IMR-90 (cell line): Measurements from ENCODE around the gene CNKSR2. TPM values are rescaled to one million over a fixed set of nuclear protein-coding genes. Genes with fewer than 3 reads are reported as not detected.

ENCODE experiments used
- ATAC-seq: fragments of 200-7000 bp; cut with Tn5 transposase; 2 replicates; pipeline ENCODE4 v1.9.1; 2020; ENCODE audit warnings: low read depth, mild to moderate bottlenecking, moderate library complexity
- BruUV-seq: library from RNA; stranded (reverse); fragments of 400-500 nt; replicated peaks from 2 replicates; lab custom pipeline; 2021; lab: Mats Ljungman, UMichigan
- CTCF ChIA-PET: fragments of 300-600 bp; formaldehyde crosslinking; extraction: SDS; loops from one replicate; lab custom pipeline; 2021; ENCODE audit warnings: antibody characterized with exemption; lab: Yijun Ruan, JAX
- POLR2A ChIA-PET: fragments of 300-600 bp; sonication (Branson Sonifier 250); formaldehyde crosslinking; loops from one replicate; lab custom pipeline; 2022; ENCODE audit warnings: antibody characterized with exemption; ENCODE audit not compliant: unreplicated experiment; lab: Charles Lee
- DNase-seq: peaks from one replicate; pipeline ENCODE4 v3.0.0; 2013
- H2AFZ ChIP-seq: replicated peaks from 2 replicates; pipeline ENCODE3; 2013; ENCODE audit warnings: low read length, mild to moderate bottlenecking; ENCODE audit not compliant: poor library complexity
- H2AK5ac ChIP-seq: 2 replicates; pipeline ENCODE4 v1.6.1; 2013; ENCODE audit warnings: low read depth, low read length, inconsistent platforms
- H2AK9ac ChIP-seq: replicated peaks from 2 replicates; pipeline ENCODE3; 2013; ENCODE audit warnings: mild to moderate bottlenecking, low read depth, low read length, moderate library complexity; ENCODE audit not compliant: poor library complexity
- H2BK120ac ChIP-seq: 2 replicates; pipeline ENCODE4 v1.6.1; 2013; ENCODE audit warnings: low read depth, low read length, inconsistent platforms
- H2BK15ac ChIP-seq: 3 replicates; pipeline ENCODE4 v1.6.1; 2013; ENCODE audit warnings: low read depth, low read length, inconsistent platforms
- H2BK20ac ChIP-seq: 2 replicates; pipeline ENCODE4 v1.6.1; 2013; ENCODE audit warnings: low read depth, mild to moderate bottlenecking, inconsistent platforms, low read length, moderate library complexity
- H2BK5ac ChIP-seq: 2 replicates; pipeline ENCODE4 v1.6.1; 2013; ENCODE audit warnings: mild to moderate bottlenecking, low read depth, low read length, inconsistent platforms; ENCODE audit not compliant: poor library complexity, severe bottlenecking
- H3K14ac ChIP-seq: replicated peaks from 2 replicates; pipeline ENCODE4 v1.6.1; 2013; ENCODE audit warnings: low read depth, low read length, inconsistent platforms
- H3K18ac ChIP-seq: 2 replicates; pipeline ENCODE4 v1.6.1; 2013; ENCODE audit warnings: low read depth, low read length, control low read depth
- H3K23ac ChIP-seq: 2 replicates; pipeline ENCODE4 v1.6.1; 2013; ENCODE audit warnings: low read depth, low read length, inconsistent platforms
- H3K27ac ChIP-seq: 2 replicates; pipeline ENCODE4 v1.5.1; 2013; ENCODE audit warnings: mild to moderate bottlenecking, control low read depth, low read length; ENCODE audit not compliant: insufficient read depth
- H3K27me3 ChIP-seq: 2 replicates; pipeline ENCODE4 v1.6.1; 2013; ENCODE audit warnings: low read length; ENCODE audit not compliant: control insufficient read depth, insufficient read depth
- H3K36me3 ChIP-seq: 2 replicates; pipeline ENCODE4 v1.6.1; 2013; ENCODE audit warnings: low read length, mixed read lengths; ENCODE audit not compliant: control insufficient read depth, insufficient read depth
- H3K4ac ChIP-seq: 2 replicates; pipeline ENCODE4 v1.6.1; 2013; ENCODE audit warnings: low read depth, low read length, inconsistent platforms
- H3K4me1 ChIP-seq: 2 replicates; pipeline ENCODE4 v1.6.1; 2013; ENCODE audit warnings: low read length, mixed read lengths; ENCODE audit not compliant: control insufficient read depth, insufficient read depth
- H3K4me2 ChIP-seq: 2 replicates; pipeline ENCODE4 v1.6.1; 2013; ENCODE audit warnings: low read depth, mild to moderate bottlenecking, control low read depth, low read length, moderate library complexity
- H3K4me3 ChIP-seq: 2 replicates; pipeline ENCODE4 v1.5.1; 2013; ENCODE audit warnings: low read depth, mild to moderate bottlenecking, control low read depth, low read length, moderate library complexity; ENCODE audit not compliant: insufficient read depth
- H3K56ac ChIP-seq: 2 replicates; pipeline ENCODE4 v1.6.1; 2013; ENCODE audit warnings: low read length, inconsistent platforms; ENCODE audit not compliant: insufficient read depth; ENCODE audit errors: extremely low read depth
- H3K79me1 ChIP-seq, 2 experiments: 2 replicates each; pipeline ENCODE4 v1.6.1; 2013; ENCODE audit warnings: low read length in 2 of 2, inconsistent platforms in 1 of 2, low read depth in 1 of 2
- H3K9ac ChIP-seq: 2 replicates; pipeline ENCODE4 v1.6.1; 2013; ENCODE audit warnings: low read depth, low read length, control low read depth
- H3K9me1 ChIP-seq: 2 replicates; pipeline ENCODE4 v1.6.1; 2013; ENCODE audit warnings: low read length, inconsistent platforms; ENCODE audit not compliant: insufficient read depth
- H3K9me3 ChIP-seq: 2 replicates; pipeline ENCODE4 v1.6.1; 2013; ENCODE audit warnings: low read length; ENCODE audit not compliant: control insufficient read depth, insufficient read depth
- H4K20me1 ChIP-seq: 2 replicates; pipeline ENCODE4 v1.6.1; 2013; ENCODE audit warnings: low read length, inconsistent platforms; ENCODE audit not compliant: insufficient read depth
- H4K5ac ChIP-seq: 2 replicates; pipeline ENCODE4 v1.6.1; 2013; ENCODE audit warnings: mild to moderate bottlenecking, low read depth, low read length, control low read depth
- H4K8ac ChIP-seq, 2 experiments: 2 replicates each; pipeline ENCODE4 v1.6.1; 2013; ENCODE audit warnings: low read depth in 2 of 2, low read length in 2 of 2, control low read depth in 1 of 2, inconsistent platforms in 1 of 2
- H4K91ac ChIP-seq: 2 replicates; pipeline ENCODE4 v1.6.1; 2013; ENCODE audit warnings: low read depth, low read length, inconsistent platforms; ENCODE audit not compliant: insufficient read depth
- CHD1 ChIP-seq: IDR thresholded peaks from 2 replicates; pipeline ENCODE4 v1.6.1; 2012; ENCODE audit warnings: low read depth, low read length, improper control_type of control experiment
- ELK1 ChIP-seq: fragments of 150-350 bp; IDR thresholded peaks from 2 replicates; pipeline ENCODE4 v1.6.1; 2016; ENCODE audit warnings: low read depth, mild to moderate bottlenecking, low read length, moderate library complexity, borderline replicate concordance
- FOS ChIP-seq: fragments of 150-350 bp; IDR thresholded peaks from 2 replicates; pipeline ENCODE4 v1.6.1; 2016; ENCODE audit warnings: low read depth, low read length
- MAFK ChIP-seq: IDR thresholded peaks from 2 replicates; pipeline ENCODE4 v1.6.1; 2012; ENCODE audit warnings: low read depth, low read length, improper control_type of control experiment
- MXI1 ChIP-seq: IDR thresholded peaks from 2 replicates; pipeline ENCODE4 v1.6.1; 2012; ENCODE audit warnings: low read depth, mild to moderate bottlenecking, low read length, moderate library complexity, borderline replicate concordance
- RAD21 ChIP-seq: IDR thresholded peaks from 2 replicates; pipeline ENCODE4 v1.6.1; 2012; ENCODE audit warnings: low read length, improper control_type of control experiment
- RCOR1 ChIP-seq: IDR thresholded peaks from 2 replicates; pipeline ENCODE4 v1.6.1; 2012; ENCODE audit warnings: mild to moderate bottlenecking, low read length, improper control_type of control experiment; ENCODE audit not compliant: insufficient replicate concordance
- RFX5 ChIP-seq: IDR thresholded peaks from 2 replicates; pipeline ENCODE4 v1.8.0; 2012; ENCODE audit warnings: low read depth, mild to moderate bottlenecking, low read length, moderate library complexity
- USF2 ChIP-seq: fragments of 150-350 bp; IDR thresholded peaks from 2 replicates; pipeline ENCODE4 v1.6.1; 2017; ENCODE audit warnings: mild to moderate bottlenecking, antibody characterized with exemption, low read length, low read depth
- WGBS, 2 experiments: methylation state at CpG; one replicate each; pipeline versions ENCODE4 v1.1.5 to v1.1.7; 2013; ENCODE audit warnings: missing lambda C conversion rate in 2 of 2; ENCODE audit not compliant: insufficient read length in 1 of 2; ENCODE audit errors: extremely low coverage in 2 of 2; 5-methylcytosine and 5-hydroxymethylcytosine counted together
- dilution Hi-C: fragments of 300-500 bp; cut with HindIII; formaldehyde crosslinking; loops from one replicate; pipeline ENCODE4 v1.14.3; 2018; ENCODE audit warnings: low sequenced_read_pairs; ENCODE audit not compliant: unreplicated experiment
- in situ Hi-C: fragments of 300-500 bp; cut with MboI; formaldehyde crosslinking; loops from 3 replicates; pipeline ENCODE4 v1.14.3; 2019; ENCODE audit warnings: low sequenced_read_pairs, inconsistent platforms, mixed read lengths
- intact Hi-C: fragments of 100-400 bp; cut with micrococcal nuclease; formaldehyde crosslinking; loops from 2 replicates; pipeline ENCODE4 v1.10.0; 2022
- polyA plus RNA-seq, 3 experiments: library from polyadenylated mRNA; depleted of rRNA; stranded (reverse); fragments of >200 nt; gene quantifications; 2 replicates each; pipeline ENCODE4 v1.2.3, GENCODE V29; 2012; ENCODE audit warnings: low replicate concordance in 1 of 3
- total RNA-seq: library from RNA; depleted of rRNA; stranded (reverse); fragments of >200 nt; gene quantifications from 2 replicates; pipeline ENCODE4 v1.2.3, GENCODE V29; 2012

The CNKSR2 gene
- total and polyA plus RNA-seq, 2 of the 4 experiments (the other 2 are of a cell fraction) = 0.14 to 0.90 TPM

- CTCF ChIA-PET = no interaction called here
- no peaks in the 10 kb centered on the region for H3K4me1 ChIP-seq
- dilution Hi-C loops = no loop called here
Observed at GRCh38 chrX:21674430-21675186, 300.4 kb downstream of the CNKSR2 start.

More at GRCh38 chrX:21674430-21675186, 300.4 kb downstream of the CNKSR2 start:
- H2AK9ac ChIP-seq = no peak overlapping the region
- no peak overlapping the region for H3K18ac ChIP-seq
- H3K14ac ChIP-seq = no peak overlapping the region
- BruUV-seq = no TSS peak
- H4K8ac ChIP-seq = no peak overlapping the region
- H2BK20ac ChIP-seq = no peak overlapping the region
- no peak overlapping the region for H4K5ac ChIP-seq
- H3K27ac ChIP-seq = no peak overlapping the region
- no peak overlapping the region for H2BK5ac ChIP-seq
- H2BK15ac ChIP-seq = no peak overlapping the region
- H2AFZ ChIP-seq = no peak overlapping the region
- TF ChIP-seq CHD1 (no peak), FOS (no peak), ELK1 (no peak), USF2 (no peak), RAD21 (no peak), RFX5 (no peak), RCOR1 (no peak), MAFK (no peak), MXI1 (no peak)
- H2AK5ac ChIP-seq = no peak overlapping the region
- no peak for ATAC-seq
- intact Hi-C loops = no loop called here
- no peak overlapping the region for H3K4me3 ChIP-seq
- H3K9me1 ChIP-seq = no peaks in the 10 kb centered on the region
- H3K4ac ChIP-seq = no peak overlapping the region
- no peak overlapping the region for H3K23ac ChIP-seq
- no peaks in the 10 kb centered on the region for H4K20me1 ChIP-seq
- peaks cover 2% of the 10 kb centered on the region; the same call in 1 of the 2 replicates for H3K27me3 ChIP-seq
- H2BK120ac ChIP-seq = no peak overlapping the region
- H3K4me2 ChIP-seq = no peak overlapping the region
- in situ Hi-C loops = no loop called here
- no peak for DNase-seq
- H4K91ac ChIP-seq = no peak overlapping the region
- no peaks in the 10 kb centered on the region for H3K9me3 ChIP-seq
- no peak overlapping the region for H3K56ac ChIP-seq
- H3K36me3 ChIP-seq = no peaks in the 10 kb centered on the region
- H3K9ac ChIP-seq = no peak overlapping the region
- no peaks in the 10 kb centered on the region for H3K79me1 ChIP-seq
- POLR2A ChIA-PET = no interaction called here
- no CpG with 5 or more reads among the region's 4 CpGs for WGBS, 2 experiments
